AG04450 (cell line): ENCODE results near the gene PSMD2. TPM values are rescaled to one million over a fixed set of nuclear protein-coding genes. Genes with fewer than 3 reads are reported as not detected.

Source experiments
- CTCF ChIA-PET: fragments of 300-600, 350-600 bp; formaldehyde crosslinking; extraction: SDS; loops from one replicate; lab custom pipeline; 2022; ENCODE audit warnings: antibody characterized with exemption, inconsistent platforms; lab: Charles Lee
- POLR2A ChIA-PET: fragments of 350-600 bp; formaldehyde crosslinking; extraction: SDS; loops from one replicate; lab custom pipeline; 2021; ENCODE audit warnings: antibody characterized with exemption, inconsistent platforms; lab: Yijun Ruan, JAX
- DNase-seq: peaks from one replicate; pipeline ENCODE4 v3.0.0-alpha.2; 2011; ENCODE audit warnings: low read depth, low spot score
- H3K27ac ChIP-seq: one replicate; pipeline ENCODE4 v1.5.1; 2012; ENCODE audit warnings: low read depth, low read length, control low read depth
- H3K27me3 ChIP-seq: one replicate; pipeline ENCODE4 v1.6.0; 2012; ENCODE audit warnings: low read length; ENCODE audit not compliant: control insufficient read depth, insufficient read depth
- H3K4me3 ChIP-seq: 2 replicates; pipeline ENCODE4 v1.5.1; 2011; ENCODE audit warnings: mild to moderate bottlenecking, low read depth, low read length, control low read depth
- H3K9me3 ChIP-seq: 2 replicates; pipeline ENCODE4 v1.5.1; 2012; ENCODE audit warnings: low read length; ENCODE audit not compliant: control insufficient read depth, insufficient read depth
- CTCF ChIP-seq: IDR thresholded peaks from 2 replicates; pipeline ENCODE4 v1.5.1; 2011; ENCODE audit warnings: low read depth, low read length, control low read depth, inconsistent platforms
- polyA plus RNA-seq: library from polyadenylated mRNA; depleted of rRNA; stranded (reverse); fragments of >200 nt; gene quantifications from 2 replicates; pipeline ENCODE4 v1.2.3, GENCODE V29; 2011

PSMD2 gene
- polyA plus RNA-seq, 1 experiment = 318 TPM

- POLR2A ChIA-PET = no interaction called here
Measured at GRCh38 chr3:184291738-184292445, 7.1 kb upstream of the PSMD2 start.

GRCh38 chr3:184295771-184296170 lies 3.3 kb upstream of the PSMD2 start:
- H3K27me3 ChIP-seq = peaks cover 14% of the 10 kb centered on the region
- POLR2A ChIA-PET = no interaction called here
- DNase-seq = no peak
- H3K9me3 ChIP-seq = no peaks in the 10 kb centered on the region; the same call in 1 of the 2 replicates
- CTCF ChIA-PET = interaction anchor here (1.0 to 2.1 kb wide), 2 partner anchors 46 to 400 kb away, joined by 3 to 6 read pairs; no protein-coding TSS in a partner anchor
- no peak for TF ChIP-seq CTCF
- H3K27ac ChIP-seq = no peak overlapping the region
- no peak overlapping the region for H3K4me3 ChIP-seq

More at GRCh38 chr3:184291738-184292445, 7.1 kb upstream of the PSMD2 start:
- H3K27me3 ChIP-seq = peaks cover 14% of the 10 kb centered on the region
- no peak overlapping the region for H3K4me3 ChIP-seq
- no peaks in the 10 kb centered on the region for H3K9me3 ChIP-seq
- no peak for DNase-seq
- CTCF ChIA-PET = interaction anchor here (0.6 to 1.0 kb wide), 3 partner anchors 28 to 407 kb away, joined by 3 to 12 read pairs (median 3); partner anchors contain the start of gene PARL
- H3K27ac ChIP-seq = no peak overlapping the region
- TF ChIP-seq CTCF = no peak

GRCh38 chr3:184296616-184297015 lies 2.4 kb upstream of the PSMD2 start:
- no peak for TF ChIP-seq CTCF
- Histone ChIP-seq H3K4me3 (no peak overlapping the region), H3K9me3 (no peaks in the 10 kb centered on the region; the same call in 1 of the 2 replicates), H3K27me3 (peaks cover 14% of the 10 kb centered on the region), H3K27ac (no peak overlapping the region)
- DNase-seq = no peak
- ChIA-PET CTCF (interaction anchor here (1.0 kb wide), 1 partner anchor 47 kb away, joined by 3 read pairs; no protein-coding TSS in a partner anchor), POLR2A (no interaction called here)

- H3K27me3 ChIP-seq = peaks cover 5% of the 10 kb centered on the region
- no peak for TF ChIP-seq CTCF
- peak overlapping the region; percentile 86 for H3K27ac ChIP-seq
- DNase-seq = no peak
- H3K4me3 ChIP-seq = peak overlapping the region; percentile 98
- no peaks in the 10 kb centered on the region; the same call in 1 of the 2 replicates for H3K9me3 ChIP-seq
- ChIA-PET CTCF (interaction anchor here (0.8 kb wide), 1 partner anchor 10 kb away, joined by 3 read pairs; no protein-coding TSS in a partner anchor), POLR2A (interaction anchor here (0.7 to 1.8 kb wide), 2 partner anchors 16 to 123 kb away, joined by 3 to 7 read pairs; no protein-coding TSS in a partner anchor)
Measured at GRCh38 chr3:184299488-184300377, 692 bp downstream of the PSMD2 start.
